Caki2 (cell line): ENCODE results near the gene TBCK. TPM values are rescaled to one million over a fixed set of nuclear protein-coding genes. Genes with fewer than 3 reads are reported as not detected.

ENCODE experiments used
- DNase-seq: peaks from one replicate; pipeline ENCODE4 v3.0.0-alpha.2; 2015; ENCODE audit warnings: low read depth
- in situ Hi-C: cut with HindIII; loops from 2 replicates; pipeline ENCODE4 v1.10.0; 2016; ENCODE audit warnings: low sequenced_read_pairs, low pct_unique_long_range_greater_than_20kb, mixed read lengths
- total RNA-seq: library from RNA; depleted of rRNA; stranded (reverse); fragments of >200 nt; shearing (Covaris generic); gene quantifications from 2 replicates; pipeline ENCODE4 v1.2.3, GENCODE V29; 2014; ENCODE audit warnings: low replicate concordance; rRNA removed

The TBCK gene
- 4.9 and 12.9 TPM in 2 replicates for total RNA-seq

GRCh38 chr4:106315968-106316772 is at the start of gene TBCK, which contains the start of gene AIMP1:
Gene TBCK, minus strand, starts transcription at chr4:106316209. Its CDS starts 7,249 bp downstream, at chr4:106308960.
Gene AIMP1, plus strand, starts transcription at chr4:106316550. Its CDS starts 8,460 bp downstream, at chr4:106325010.
- in situ Hi-C loops, result no loop called here
- peak; percentile 95 for DNase-seq

GRCh38 chr4:106365613-106366012 is 49.6 kb upstream of the TBCK start:
- in situ Hi-C loops, result no loop called here
- DNase-seq, result peak; percentile 23

GRCh38 chr4:106364282-106364681 is 48.3 kb upstream of the TBCK start:
- no peak for DNase-seq
- in situ Hi-C loops, result no loop called here

GRCh38 chr4:106362086-106362825 is 46.2 kb upstream of the TBCK start:
- in situ Hi-C loops, result no loop called here
- no peak for DNase-seq

GRCh38 chr4:106358899-106359298 is 42.9 kb upstream of the TBCK start:
- in situ Hi-C loops, result no loop called here
- DNase-seq, result no peak

- in situ Hi-C loops, result no loop called here
- DNase-seq, result no peak
Measured at GRCh38 chr4:106355193-106355592, 39.2 kb upstream of the TBCK start.

- DNase-seq, result no peak
- in situ Hi-C loops, result no loop called here
Measured at GRCh38 chr4:106353786-106354185, 37.8 kb upstream of the TBCK start.

- in situ Hi-C loops, result no loop called here
- no peak for DNase-seq
Measured at GRCh38 chr4:106351016-106351415, 35.0 kb upstream of the TBCK start.

- DNase-seq, result no peak
- in situ Hi-C loops, result no loop called here
Measured at GRCh38 chr4:106347167-106347566, 31.2 kb upstream of the TBCK start.

GRCh38 chr4:106344647-106344970 is 28.6 kb upstream of the TBCK start:
- in situ Hi-C loops, result no loop called here

GRCh38 chr4:106343865-106344646 is 28.0 kb upstream of the TBCK start:
- in situ Hi-C loops, result no loop called here
- no peak for DNase-seq

More at GRCh38 chr4:106344647-106344970, 28.6 kb upstream of the TBCK start:
- peak; percentile 25 for DNase-seq

GRCh38 chr4:106340774-106341173 is 24.8 kb upstream of the TBCK start:
- DNase-seq, result no peak
- in situ Hi-C loops, result no loop called here

- no peak for DNase-seq
- in situ Hi-C loops, result no loop called here
Measured at GRCh38 chr4:106339431-106339830, 23.4 kb upstream of the TBCK start.

GRCh38 chr4:106338671-106339070 is 22.7 kb upstream of the TBCK start:
- DNase-seq, result no peak
- in situ Hi-C loops, result no loop called here

GRCh38 chr4:106337916-106338315 is 21.9 kb upstream of the TBCK start:
- in situ Hi-C loops, result no loop called here
- no peak for DNase-seq

- in situ Hi-C loops, result no loop called here
- DNase-seq, result peak; percentile 61
Measured at GRCh38 chr4:106336618-106337017, 20.6 kb upstream of the TBCK start.

- DNase-seq, result no peak
- in situ Hi-C loops, result no loop called here
Measured at GRCh38 chr4:106334741-106335470, 18.9 kb upstream of the TBCK start.

- no peak for DNase-seq
- in situ Hi-C loops, result no loop called here
Measured at GRCh38 chr4:106333186-106333585, 17.2 kb upstream of the TBCK start.
